AG09319 (cell line): ENCODE results near the gene TBC1D9.

ENCODE experiments used
- DNase-seq: peaks from one replicate; pipeline ENCODE4 v3.0.0-alpha.2; 2010; ENCODE audit warnings: low read depth; ENCODE audit errors: extremely low read depth
- TF ChIP-seq, protein P1 (sequence below): IDR thresholded peaks from 2 replicates; pipeline ENCODE4 v1.5.1; 2011; ENCODE audit warnings: low read depth, mild to moderate bottlenecking, inconsistent platforms, low read length, moderate library complexity

Gene TBC1D9

GRCh38 chr4:140645614-140646412, 110.4 kb downstream of the TBC1D9 start:
- TF ChIP-seq, protein P1, sequence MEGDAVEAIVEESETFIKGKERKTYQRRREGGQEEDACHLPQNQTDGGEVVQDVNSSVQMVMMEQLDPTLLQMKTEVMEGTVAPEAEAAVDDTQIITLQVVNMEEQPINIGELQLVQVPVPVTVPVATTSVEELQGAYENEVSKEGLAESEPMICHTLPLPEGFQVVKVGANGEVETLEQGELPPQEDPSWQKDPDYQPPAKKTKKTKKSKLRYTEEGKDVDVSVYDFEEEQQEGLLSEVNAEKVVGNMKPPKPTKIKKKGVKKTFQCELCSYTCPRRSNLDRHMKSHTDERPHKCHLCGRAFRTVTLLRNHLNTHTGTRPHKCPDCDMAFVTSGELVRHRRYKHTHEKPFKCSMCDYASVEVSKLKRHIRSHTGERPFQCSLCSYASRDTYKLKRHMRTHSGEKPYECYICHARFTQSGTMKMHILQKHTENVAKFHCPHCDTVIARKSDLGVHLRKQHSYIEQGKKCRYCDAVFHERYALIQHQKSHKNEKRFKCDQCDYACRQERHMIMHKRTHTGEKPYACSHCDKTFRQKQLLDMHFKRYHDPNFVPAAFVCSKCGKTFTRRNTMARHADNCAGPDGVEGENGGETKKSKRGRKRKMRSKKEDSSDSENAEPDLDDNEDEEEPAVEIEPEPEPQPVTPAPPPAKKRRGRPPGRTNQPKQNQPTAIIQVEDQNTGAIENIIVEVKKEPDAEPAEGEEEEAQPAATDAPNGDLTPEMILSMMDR = no peak
- DNase-seq = no peak

- TF ChIP-seq, protein P1 = no peak
- DNase-seq = no peak
Observed at GRCh38 chr4:140645196-140645595, 111.0 kb downstream of the TBC1D9 start.

GRCh38 chr4:140644470-140645185, 111.6 kb downstream of the TBC1D9 start:
- TF ChIP-seq, protein P1 = no peak
- no peak for DNase-seq

GRCh38 chr4:140643571-140644055, 112.6 kb downstream of the TBC1D9 start:
- no peak for DNase-seq
- TF ChIP-seq, protein P1 = no peak

- TF ChIP-seq, protein P1 = no peak
- DNase-seq = no peak
Observed at GRCh38 chr4:140642674-140643437, 113.3 kb downstream of the TBC1D9 start.

GRCh38 chr4:140641789-140642439, 114.3 kb downstream of the TBC1D9 start:
- no peak for DNase-seq
- TF ChIP-seq, protein P1 = no peak; the same call in 1 of the 2 replicates
